ENCODE data around the gene ZCCHC14. TPM values are rescaled to one million over a fixed set of nuclear protein-coding genes. Genes with fewer than 3 reads are reported as not detected.

Gene ZCCHC14
- 1 to 10 TPM; 4.7 to 5.2 TPM for total RNA-seq

DNA sequence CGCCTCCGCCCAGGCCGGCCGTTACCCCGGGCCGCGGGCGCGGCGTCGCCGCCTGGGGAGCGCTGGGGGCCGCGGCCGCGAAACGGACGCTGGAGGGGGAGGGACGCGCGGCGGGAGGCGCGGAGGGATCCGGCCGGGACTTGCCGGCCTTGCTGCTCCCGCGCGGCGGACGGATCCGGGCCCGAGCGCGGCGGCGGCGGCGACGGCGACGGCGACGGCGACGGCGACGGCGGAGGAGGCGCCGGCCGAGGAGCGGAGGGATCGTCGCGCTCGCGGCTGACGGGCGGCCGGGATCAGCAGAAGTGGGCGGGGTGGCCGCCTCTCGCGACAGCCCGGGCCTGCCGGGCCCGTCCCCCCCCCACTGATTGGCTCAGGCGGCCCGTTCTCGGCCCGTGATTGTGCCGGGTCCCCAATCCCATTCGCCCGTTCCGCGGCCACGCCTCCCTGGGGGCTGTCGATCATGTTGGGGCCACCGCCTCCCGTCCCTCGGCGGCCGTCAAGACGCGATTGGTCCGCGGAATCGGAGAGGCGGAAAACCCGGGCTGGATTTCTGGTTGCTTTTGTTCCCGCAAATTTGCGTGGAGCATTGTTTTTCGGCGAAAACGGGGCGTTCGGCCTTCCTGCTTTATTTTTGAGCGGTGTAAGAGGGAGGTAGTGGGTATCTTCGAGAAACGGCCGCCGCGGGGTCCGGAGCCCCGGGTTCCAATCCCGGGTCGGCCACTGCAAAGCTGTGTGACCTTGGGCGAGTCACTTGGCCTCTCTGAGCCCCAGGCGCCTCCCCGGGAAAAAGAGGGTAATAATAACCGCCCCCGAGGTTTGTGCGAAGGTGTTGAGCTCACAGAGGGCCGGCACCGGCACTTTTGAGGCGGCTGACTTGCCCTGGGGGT is at the start of gene ZCCHC14:
TSS of gene ZCCHC14 (minus strand) at position 304 of the 887 bp plus-strand sequence. CDS start 786 bp downstream, outside the sequence.
- ChIA-PET CTCF (interaction anchor here (0.9 kb wide), 1 partner anchor 100 kb away, joined by 3 read pairs; no protein-coding TSS in a partner anchor), POLR2A (no interaction called here)

DNA sequence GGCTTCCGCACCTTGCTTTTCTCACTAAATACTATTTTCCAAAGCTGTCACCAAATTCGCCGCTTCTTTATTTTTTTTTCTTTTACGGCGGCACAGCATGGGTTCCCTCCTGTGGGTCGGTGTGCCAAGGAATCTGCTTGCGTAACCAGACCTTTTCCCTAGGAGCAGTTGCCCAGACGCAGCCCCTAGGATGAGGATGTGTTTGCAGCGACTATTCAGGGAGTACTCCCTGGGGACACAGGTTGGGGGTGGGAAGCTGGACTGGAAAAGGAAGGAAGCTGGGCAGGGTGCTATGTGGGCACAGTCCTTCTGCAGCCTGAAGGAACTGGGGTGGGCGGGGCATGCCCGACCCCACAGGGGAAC is 49.0 kb upstream of the ZCCHC14 start:
- ChIA-PET CTCF (no interaction called here), POLR2A (no interaction called here)

DNA sequence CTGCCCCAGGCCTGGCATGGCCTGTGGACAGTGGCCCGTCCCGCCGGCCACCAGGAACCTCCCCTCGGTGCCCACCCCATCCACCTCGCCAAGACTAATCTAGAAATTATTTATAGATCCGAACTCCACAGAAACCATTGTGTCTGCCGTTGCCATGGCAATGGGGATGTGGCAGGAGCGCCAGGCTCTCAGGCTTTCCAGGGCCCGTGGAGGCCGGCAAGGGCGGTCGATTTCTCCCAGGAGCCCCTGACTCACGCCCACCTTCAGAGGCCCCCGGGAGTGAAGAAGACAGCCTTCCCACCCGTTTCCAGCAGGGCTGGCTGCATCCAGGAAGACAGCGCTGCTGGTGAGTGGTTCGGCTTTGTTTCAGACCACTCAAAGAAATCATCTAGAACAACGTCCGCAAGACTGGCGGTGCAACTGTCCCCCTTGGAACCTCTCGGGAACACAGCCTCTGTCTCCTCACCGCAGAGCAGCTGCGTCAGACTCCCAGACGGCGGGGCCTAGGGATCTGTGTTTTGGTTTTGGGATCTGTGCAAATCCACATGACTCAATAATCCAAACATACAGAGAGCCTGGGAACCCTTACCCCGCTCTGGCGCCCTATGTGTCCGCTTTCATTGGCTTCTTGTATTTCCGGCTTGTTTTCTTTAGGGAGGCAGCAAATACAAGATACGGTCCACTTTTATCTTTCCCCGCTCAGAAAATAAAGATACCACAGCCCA is 48.5 kb upstream of the ZCCHC14 start:
- CTCF ChIA-PET, result no interaction called here
- POLR2A ChIA-PET, result no interaction called here

DNA sequence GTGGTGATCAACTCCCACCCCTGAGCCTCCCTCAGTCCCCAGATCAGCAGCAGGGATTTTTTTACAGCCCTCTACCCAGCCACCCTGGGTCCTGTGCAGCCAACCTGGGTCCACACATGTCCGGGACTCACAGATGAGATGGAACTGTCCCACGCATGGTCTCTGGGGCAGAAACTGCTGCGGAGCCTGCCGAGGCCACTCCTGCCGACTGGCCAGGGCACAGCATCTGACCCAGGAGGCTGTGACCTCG is 48.0 kb upstream of the ZCCHC14 start:
- ChIA-PET POLR2A (no interaction called here), CTCF (no interaction called here)

DNA sequence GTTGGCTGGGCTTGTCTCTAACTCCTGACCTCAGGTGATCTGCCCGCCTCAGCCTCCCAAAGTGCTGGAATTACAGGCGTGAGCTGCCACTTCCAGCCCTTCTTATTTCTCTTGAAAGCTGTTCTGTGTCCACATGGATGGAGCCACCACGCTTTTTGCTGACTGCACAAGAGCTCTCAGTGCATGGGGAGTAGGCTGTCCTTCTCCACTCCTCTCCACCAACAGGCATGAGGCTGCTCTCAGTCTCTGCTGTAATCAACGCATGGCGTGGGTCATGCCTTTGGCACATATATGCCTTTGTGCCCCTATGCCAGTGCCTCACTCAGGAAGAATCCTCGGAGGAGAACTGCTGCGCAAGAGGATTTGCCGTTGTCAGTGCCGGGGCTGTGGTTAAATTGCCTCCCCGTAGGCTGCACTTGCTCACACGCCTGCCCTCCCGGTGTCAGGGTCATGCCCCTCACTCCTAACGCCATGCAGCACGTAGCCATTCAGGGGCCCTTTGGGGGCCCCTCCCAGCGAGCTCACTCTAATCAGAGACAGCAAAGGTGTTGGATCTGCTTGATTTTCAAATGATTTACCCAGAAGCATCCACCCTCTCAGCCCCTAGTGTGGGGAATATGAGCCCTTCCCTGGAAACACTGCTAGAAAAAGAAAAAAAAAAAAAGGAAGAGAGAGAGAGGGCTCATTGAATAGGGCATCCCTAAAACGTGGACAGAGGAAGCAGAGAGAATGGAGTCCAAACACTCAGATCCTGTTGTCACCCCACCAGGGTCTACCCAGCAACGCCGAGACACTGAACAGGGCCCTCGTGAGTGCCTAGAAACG is 47.5 kb upstream of the ZCCHC14 start:
- POLR2A ChIA-PET, result interaction anchor here (0.6 kb wide), 1 partner anchor 41 kb away, joined by 3 read pairs; no protein-coding TSS in a partner anchor
- CTCF ChIA-PET, result interaction anchor here (1.1 kb wide), 1 partner anchor 95 kb away, joined by 4 read pairs; no protein-coding TSS in a partner anchor

DNA sequence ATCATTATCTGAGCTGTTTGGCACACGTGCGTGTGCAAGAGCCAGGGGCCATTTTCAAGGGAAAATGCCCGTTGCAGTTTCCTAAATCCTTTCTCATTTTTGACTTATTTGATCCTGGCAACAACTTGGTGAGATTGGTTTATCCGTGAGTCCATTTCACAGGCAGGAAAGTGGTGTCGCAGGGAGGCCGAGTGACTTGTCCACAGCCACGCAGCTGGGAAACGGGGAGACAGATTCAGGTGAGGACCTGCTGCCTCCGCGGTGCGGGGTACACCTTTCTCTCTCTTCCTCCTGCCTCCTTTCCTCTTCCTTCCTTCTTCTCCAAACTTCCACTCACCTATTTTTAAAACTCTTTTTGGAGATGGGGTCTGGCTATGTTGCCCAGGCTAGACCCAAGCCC is 46.3 kb upstream of the ZCCHC14 start:
- ChIA-PET CTCF (interaction anchor here (0.7 to 1.1 kb wide), 2 partner anchors 97 to 145 kb away, joined by 3 to 4 read pairs; no protein-coding TSS in a partner anchor), POLR2A (no interaction called here)

DNA sequence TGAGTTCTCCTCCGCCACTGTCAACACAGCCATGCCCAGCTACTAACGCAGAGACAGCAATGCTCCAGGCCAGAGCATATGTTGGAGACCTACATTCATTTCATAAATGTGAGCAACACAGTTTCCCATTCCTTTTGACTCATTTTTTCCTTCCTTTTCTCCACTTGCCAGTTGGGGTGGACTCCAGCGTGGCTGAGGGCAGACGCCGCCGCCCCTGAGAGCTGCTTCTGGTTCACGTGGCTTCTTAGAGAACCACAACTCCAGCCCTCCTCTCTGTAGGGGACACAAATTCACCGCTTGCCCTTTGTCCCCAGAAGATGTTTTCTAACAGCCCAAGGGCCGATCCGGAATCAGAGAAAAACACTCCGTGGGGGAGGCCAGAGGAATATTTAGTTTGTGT is 45.8 kb upstream of the ZCCHC14 start:
- POLR2A ChIA-PET, result no interaction called here
- CTCF ChIA-PET, result interaction anchor here (0.7 kb wide), 1 partner anchor 97 kb away, joined by 3 read pairs; no protein-coding TSS in a partner anchor

DNA sequence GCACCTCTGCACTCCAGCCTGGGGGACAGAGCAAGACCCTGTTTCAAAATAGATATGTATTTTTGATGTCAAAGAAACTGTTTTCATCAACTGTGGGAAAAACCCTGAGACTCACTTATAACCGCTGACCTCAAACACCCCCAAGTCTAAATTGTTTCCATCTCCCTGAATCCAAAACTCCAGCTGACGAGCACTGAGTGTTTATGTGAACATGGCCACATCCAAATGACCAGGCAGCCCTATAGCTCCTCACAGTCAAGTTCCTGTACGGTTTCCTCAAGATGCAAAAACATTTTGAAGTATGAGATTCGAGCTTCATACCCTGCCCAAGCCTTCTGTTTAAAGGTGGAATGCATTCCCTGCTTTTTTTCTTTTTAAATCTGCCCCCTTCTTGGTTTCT is 45.3 kb upstream of the ZCCHC14 start:
- POLR2A ChIA-PET, result no interaction called here

DNA sequence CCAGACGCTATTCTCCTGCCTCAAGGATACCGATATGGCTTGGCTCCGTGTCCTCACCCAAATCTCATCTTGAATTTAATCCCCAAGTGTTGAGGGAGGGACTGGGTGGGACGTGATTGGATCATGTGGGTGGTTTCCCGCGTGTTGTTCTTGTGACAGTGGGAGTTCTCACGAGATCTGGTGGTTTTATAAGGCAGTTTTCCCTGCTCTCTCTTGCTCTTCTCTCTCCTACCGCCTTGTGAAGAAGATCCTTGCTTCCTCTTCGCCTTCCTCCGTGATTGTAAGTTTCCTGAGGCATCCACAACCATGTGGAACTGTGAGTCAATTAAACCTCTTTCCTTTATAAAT is 43.9 kb upstream of the ZCCHC14 start:
- ChIA-PET CTCF (no interaction called here), POLR2A (no interaction called here)

More for the DNA sequence above, 45.3 kb upstream of the ZCCHC14 start:
- CTCF ChIA-PET, result interaction anchor here (0.7 to 0.8 kb wide), 2 partner anchors 77 to 97 kb away, joined by 3 to 4 read pairs; no protein-coding TSS in a partner anchor

DNA sequence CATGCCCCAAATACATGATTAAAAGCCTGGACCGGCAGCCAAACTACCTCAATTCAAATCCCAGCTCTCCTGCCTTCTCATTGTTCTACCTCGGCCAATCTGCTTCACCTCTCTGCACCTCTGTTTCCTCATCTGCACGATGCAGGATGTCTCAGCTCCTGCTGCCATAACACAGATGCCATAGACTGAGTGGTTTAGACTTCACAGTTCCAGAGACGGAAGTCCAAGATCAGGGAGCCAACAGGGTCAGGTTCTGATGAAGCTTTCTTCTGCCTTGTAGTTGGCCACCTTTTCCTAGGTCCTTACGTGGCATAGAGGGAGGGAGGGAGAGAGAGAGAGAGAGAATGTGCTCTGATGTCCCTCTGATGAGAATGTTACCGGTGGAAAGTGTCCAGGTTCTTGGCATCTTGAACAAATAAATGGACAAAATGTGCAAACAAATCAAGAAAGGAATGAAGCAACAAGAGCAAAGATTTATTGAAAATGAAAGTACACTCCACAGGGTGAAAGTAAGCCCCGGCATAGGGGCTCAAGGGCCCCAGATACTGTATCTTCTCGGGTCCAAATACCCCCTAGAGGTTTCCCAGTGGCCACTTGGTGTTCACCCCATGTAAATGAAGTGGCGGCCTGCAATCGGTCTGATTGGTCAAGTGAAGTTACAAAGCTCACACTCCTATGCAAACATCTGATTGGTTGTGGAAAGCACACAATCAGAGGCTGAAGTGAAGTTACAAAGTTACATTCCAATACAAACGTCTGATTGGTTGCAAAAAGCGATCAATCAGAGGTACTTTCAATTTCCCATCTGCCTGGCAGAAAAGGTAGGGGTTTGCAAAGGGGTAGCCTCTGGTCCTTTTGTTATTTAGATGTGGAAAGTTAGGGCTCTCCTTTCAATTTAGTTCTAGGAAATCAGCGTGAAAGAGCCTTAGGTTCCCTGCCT is 43.3 kb upstream of the ZCCHC14 start:
- CTCF ChIA-PET, result no interaction called here
- POLR2A ChIA-PET, result no interaction called here

DNA sequence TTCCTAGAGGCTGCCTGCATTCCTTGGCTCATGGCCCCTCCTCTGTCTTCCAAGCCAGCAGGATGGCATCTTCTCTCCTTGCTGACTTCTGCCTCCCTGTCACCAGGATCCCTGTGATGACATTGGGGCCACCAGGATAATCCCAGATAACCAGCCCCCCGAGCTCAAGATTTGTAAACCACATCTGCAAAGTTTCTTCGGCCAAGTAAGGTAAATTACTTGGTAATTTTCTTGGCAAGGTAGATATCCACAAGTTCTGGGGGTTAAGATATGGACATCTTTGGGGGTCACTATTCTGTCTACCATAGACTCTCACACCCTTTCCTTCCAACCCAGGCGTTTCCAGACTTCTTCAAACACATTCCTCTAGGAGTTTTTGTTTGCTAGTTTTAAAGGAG is 42.6 kb upstream of the ZCCHC14 start:
- CTCF ChIA-PET, result no interaction called here

DNA sequence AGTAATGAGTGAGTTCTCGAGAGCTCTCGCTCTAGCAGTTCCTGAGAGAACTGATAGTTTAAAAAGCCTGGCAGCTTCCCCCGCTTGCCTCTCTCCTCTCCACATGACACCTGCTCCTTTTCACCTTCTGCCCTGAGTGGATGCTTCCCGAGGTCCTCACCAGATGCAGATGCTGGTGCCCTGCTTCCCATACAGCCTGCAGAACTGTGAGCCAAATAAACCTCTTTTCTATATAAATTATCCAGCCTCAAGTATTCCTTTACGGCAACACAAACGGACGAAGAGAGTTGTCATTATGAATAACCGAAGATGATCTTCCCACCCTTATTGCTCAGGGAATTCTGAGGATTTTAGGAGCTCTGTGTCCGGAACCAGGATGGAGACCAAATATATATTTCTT is 41.9 kb upstream of the ZCCHC14 start:
- CTCF ChIA-PET, result no interaction called here

More for the DNA sequence above, 42.6 kb upstream of the ZCCHC14 start:
- POLR2A ChIA-PET, result no interaction called here

DNA sequence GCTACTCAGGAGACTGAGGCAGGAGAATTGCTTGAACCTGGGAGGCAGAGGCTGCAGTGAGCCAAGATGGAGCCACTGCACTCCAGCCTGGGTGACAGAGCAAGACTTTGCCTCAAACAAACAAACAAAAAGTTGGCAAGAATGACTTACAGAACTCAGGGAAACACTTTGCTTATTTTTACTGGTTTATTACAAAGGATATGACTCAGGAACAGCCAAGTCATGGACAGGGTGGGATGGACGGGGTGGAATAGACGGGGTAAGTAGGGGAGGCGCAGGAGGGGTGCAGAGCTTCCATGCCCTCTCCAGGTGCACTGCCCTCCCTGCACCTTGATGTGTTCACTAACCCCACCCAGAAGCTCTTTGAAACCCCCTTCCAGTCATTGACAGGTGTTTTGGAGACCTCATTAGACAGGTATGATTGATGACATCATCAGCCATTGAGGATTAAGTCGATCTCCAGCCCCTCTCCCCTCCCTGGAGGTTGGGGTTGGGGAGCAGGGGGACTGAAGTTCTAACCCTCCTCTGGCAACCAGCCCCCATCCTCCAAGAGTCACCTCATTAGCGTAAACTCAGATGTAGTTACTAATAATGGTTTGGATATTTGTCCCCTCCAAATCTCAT is 41.3 kb upstream of the ZCCHC14 start:
- ChIA-PET POLR2A (interaction anchor here (0.6 kb wide), 1 partner anchor 19 kb away, joined by 5 read pairs; no protein-coding TSS in a partner anchor), CTCF (no interaction called here)

More for the DNA sequence above, 41.9 kb upstream of the ZCCHC14 start:
- POLR2A ChIA-PET, result no interaction called here

DNA sequence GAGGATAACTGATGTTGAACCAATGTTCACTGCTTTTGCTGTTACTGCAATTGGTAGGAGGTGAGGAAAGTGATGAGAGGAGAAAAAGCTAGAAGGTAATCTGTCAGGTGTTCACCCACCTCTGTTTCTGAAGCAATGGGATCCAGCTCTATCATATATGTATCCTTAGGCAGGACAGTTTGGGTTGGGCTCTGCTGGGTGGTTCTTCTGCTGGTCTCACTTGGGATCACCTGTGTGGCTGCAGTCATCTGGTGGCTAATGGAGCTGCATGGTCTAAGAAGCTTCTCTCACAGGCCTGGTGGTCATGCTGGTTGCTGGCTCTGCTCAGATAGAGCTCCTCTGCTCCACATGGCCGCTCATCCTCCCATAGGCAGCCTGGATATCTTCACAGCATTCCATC is 40.2 kb upstream of the ZCCHC14 start:
- ChIA-PET POLR2A (no interaction called here), CTCF (no interaction called here)

DNA sequence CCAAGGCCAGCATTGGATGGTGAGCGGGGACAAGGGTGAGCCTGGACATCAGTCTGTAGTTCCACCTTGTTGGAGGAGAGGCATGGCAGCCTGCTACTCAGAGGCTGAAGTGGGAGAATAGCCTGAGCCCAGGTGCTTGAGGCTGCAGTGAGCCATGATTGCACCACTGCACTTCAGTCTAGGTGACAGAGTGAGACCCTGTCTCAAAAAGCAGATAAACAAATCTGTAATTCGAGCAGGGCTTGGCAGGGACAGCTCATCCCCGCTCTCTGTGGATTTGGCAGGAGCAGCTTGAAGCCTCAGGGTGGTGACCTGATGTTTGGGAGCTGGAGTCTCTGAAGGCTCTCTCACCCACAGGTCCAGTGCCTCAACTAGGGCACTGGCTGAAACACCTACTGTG is 38.6 kb upstream of the ZCCHC14 start:
- CTCF ChIA-PET, result no interaction called here
- POLR2A ChIA-PET, result no interaction called here

DNA sequence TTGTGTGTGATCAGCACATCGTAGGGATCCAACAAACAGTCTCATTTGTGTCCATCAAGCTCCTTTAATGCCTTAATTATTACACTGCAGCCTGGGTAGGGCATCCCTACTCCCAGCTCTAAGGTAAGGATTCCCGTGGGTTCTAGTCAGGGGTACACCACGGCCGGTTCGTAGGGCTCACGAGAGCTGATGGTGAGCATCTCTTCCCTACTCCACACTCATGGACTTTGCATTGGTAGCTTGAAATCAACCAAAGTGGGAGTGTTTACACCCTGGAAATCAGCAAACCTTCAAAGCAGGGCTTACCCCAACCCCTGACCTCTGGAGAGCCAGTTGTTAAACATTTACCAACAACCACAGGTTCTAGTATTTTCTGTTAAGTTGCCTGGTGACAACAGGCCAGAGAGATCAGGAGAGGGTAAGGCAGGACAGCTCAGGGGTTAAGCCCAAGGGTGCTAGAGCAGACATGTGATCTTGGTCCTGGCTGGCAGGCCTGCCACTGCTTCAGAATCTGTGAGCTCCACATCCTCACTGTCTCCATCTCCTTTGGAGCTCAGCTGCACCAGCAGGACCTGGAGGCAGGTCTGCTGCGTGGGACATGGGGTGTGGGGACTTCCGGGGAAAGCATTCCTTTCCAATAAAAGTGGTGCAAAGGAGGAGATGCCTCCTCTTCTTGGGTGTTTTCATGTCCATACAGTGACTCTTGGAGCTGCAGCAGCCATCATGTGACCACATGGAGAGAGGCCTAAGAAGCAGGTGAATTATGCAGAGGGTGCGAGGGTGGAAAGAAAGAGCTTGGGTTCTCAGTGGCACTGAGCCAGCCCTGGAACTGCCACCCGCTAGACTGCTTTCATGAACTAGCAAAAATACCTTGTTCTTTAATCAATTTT is 36.1 kb upstream of the ZCCHC14 start:
- ChIA-PET CTCF (interaction anchor here (0.8 kb wide), 1 partner anchor 106 kb away, joined by 3 read pairs; no protein-coding TSS in a partner anchor), POLR2A (no interaction called here)

DNA sequence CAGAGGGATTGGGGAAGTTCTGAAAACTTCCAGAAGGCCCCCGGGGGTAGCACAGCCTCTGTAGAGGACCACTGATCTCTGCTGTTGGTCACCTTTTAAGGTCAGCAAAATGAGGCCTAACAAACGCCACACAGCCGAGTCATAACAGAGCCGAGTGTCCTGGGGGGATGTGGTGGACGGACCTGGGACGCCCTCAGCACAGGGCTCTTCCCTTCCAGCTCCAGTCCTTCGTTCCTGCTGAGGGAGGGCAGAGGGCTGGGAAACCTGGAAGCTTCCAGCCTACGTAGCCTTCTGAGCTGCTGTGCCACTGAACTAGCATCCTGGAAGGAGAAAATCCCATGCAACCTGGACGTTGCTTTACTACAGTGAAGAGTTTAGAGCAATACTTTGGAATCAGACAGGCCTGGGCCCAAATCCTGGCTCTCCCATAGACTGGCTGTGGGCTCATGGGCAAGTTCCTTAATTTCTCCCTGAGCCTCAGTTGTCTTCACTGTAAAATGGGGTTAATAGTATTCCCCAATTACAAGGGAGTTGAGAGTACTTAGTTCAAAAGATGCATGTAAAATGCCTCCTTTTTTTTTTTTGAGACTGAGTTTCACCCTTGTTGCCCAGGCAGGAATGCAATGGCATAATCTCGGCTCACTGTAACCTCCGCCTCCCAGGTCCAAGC is 34.4 kb upstream of the ZCCHC14 start:
- POLR2A ChIA-PET, result no interaction called here
- CTCF ChIA-PET, result no interaction called here

All from activated CD8-positive, alpha-beta memory T cell treated with anti-CD3 and anti-CD28 coated beads for 36 hours (primary cell).